Fibroblast of skin of scalp (primary cell): ENCODE measurements around the gene YOD1.
A peak's percentile ranks its signal among the peaks of the same experiment; 100 is the strongest.

Experiments used
- DNase-seq: peaks from one replicate; pipeline ENCODE4 v3.0.0-alpha.2; 2013

YOD1 gene

GRCh38 chr1:207006914-207007313, 44.1 kb downstream of the YOD1 start:
- no peak for DNase-seq

DNA sequence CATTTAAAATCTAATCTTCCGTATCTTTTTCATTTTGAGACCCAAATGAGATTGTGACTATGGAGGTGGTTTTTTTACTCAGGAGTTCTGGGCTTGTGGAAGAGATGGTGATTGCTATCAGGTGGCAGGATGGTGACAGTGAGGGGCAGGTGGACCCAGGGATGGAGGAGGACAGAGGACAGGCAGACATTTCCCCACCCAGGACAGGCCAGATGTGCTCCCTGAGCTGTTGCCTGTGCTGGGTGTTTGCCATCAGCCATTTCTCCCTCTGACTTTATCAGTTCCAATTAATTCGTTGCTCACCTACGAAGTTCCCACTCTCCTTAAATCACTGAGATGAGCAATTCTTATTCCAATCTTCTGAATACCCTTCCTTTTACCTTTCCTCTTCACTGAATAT, 44.9 kb downstream of the YOD1 start:
- DNase-seq: no peak

DNA sequence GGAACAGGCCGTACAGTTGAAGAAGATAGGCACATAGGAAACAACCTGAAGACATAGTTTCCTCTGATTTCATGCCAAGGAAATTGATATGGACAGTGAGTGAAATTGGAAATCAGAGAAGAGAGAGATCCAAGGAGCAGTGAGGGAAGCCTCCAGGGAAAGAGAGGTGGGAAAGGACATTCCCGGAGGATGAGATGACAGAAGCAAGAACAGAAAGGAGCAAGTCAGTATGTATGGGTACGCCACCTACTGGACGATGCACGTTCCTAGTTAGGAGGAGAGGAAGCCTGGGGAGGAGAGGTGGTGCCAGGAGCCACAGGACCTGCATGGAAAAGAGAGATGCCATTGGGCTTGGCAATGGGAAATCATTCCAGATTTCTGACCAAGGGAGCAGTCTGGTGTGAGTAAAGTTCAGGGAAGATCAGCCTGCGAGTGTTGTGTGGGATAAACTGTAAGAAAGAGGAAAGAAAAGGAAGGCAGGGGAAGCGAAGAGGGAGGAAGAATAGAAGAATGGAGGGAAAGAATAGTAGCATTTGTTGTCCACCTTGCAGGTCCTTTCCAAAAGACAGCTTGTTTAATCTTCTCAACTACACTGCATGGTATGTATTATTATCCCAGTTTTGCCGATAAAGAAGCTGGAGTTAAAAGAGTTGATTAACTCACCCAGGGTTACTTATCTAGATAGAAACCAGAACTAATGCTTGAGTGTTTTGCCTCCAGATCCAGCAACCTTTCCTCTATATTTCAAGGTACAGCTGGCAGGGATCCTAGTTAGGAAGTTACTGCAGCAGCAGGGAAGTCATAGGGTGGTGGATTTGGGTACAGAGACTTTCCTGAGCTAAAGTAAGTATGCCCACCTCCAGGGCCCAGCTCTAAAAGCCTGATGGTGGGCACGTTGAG, 45.8 kb downstream of the YOD1 start:
- peak; percentile 77 for DNase-seq

DNA sequence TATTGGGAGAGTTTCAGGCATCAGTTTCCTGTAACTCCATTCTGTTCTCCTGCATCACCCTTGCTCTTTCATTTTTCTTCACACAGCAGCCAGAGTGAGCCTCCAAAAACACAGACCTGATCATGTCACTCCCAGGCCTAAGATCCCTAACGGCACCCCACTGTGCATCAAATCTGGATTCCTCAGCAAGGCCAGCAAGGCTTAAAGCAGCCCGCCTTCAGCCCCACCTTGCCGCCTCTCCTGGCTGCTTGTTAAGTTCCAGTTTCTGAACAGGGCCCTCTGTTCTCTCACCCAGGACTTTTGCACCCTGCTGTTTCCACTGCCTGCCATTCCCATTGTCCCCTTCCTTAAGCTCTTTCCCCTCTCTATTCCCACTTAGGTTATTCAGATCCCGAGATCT, 47.8 kb downstream of the YOD1 start:
- DNase-seq: no peak

- DNase-seq: no peak
These were observed 48.3 kb downstream of the YOD1 start for GRCh38 chr1:207002724-207003146.

DNA sequence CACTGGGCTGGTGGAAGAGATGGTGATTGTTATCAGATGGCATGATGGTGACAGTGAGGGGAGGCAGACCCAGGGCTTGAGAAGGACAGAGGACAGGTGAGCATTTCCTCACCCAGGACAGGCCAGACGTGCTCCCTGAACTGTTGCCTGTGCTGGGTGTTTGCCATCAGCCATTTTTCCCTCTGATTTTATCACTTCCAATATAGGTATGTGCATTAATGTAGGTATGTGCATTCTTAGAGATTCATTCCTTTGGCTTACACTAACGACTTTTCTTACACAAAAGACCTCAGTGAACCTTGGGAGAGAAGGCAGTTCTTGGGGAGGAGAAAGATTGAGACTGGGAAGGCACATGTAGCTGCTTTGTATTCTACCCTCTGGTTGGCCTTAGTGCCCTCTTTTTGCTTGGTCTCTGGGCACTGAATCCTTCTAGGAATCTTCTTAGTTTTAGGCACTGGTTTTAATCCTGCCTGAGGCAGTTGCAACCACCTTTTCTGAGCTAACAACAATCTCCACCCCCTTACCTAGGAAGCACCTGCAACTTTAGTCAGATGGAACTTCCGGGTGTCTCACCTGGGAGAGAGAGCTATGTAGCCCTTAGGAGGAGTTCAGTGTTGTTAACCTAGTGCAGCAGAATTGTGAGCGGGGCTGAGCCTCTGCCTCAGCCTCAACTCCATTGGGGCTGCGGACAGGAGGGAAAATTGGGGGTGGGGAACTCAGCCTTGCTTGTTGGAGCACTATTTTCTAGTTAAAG, 49.3 kb downstream of the YOD1 start:
- no peak for DNase-seq

DNA sequence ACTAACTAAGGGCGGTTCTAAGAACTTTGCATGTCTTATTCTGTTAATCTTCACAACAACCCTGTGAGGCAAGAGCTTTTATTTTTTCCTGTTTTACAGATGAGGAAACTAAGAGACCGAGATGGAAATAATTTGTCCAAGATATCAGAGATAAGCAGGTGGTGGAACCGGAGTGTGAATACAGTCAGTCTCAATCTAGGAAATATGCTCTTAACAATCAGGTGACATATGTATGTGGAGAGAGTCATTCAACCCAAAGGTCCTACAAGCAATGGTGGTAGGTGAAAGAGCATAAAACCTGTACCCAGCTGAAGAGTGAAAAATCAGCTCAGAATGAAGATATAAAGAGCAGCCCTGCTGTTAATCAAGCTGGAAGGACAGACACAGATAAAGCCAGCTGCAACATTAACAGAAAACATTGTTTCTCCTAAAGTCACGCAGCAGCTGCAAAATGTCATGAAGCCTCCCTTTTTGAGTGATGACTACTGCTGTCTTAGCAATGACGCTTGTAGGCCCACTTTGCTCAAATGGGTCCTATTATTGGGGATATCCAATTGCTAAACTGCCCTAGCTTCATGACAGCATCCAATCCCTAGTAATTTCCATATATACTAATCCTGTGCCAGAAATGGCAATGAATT, 50.2 kb downstream of the YOD1 start:
- DNase-seq: no peak

DNA sequence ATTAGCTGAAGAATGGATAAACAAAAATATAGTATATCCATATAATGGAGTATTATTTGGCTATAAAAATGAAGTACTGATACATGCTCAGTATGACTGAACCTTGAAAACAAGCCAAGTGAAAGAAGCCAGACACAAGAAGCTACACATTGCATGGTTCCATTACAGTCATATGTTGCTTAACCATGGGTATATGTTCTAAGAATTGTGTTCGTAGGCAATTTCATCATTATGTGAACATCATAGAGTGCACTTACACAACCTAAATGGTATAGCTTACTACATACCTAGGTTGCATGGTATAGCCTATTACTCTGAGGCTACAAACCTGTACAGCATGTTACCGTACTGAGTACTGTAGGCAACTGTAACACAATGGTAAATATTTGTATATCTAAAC, 52.2 kb downstream of the YOD1 start:
- no peak for DNase-seq
